Testis (tissue), 2 donors: ENCODE data around the gene CIAO2A.

ENCODE experiments used
- CTCF ChIP-seq, 3 experiments: fragments of 450-650 bp in 2 of 3; fragments of 200-600 bp in 1 of 3; sonication (generic) in 1 of 3; IDR thresholded peaks; one replicate each; pipeline ENCODE4 v1.5.1; 2016 to 2019; ENCODE audit warnings: antibody characterized with exemption in 3 of 3, mild to moderate bottlenecking in 2 of 3, moderate library complexity in 1 of 3
- POLR2A ChIP-seq: fragments of 450-650 bp; IDR thresholded peaks from one replicate; pipeline ENCODE4 v1.6.1; 2017; ENCODE audit warnings: antibody characterized with exemption, mild to moderate bottlenecking, moderate library complexity

GRCh38 chr15:64112904-64113303 lies 19.3 kb upstream of the CIAO2A start:
- TF ChIP-seq CTCF (IDR thresholded peaks at IDR 0.05) (no peak), POLR2A (no peak)
